HL-60 (cell line): ENCODE results near the gene PGD.

Experiments used
- DNase-seq, 2 experiments: peaks; one replicate each; pipeline ENCODE4 v3.0.0-alpha.2; 2010 to 2020; ENCODE audit warnings: low read depth in 1 of 2, low spot score in 1 of 2
- H3K27ac ChIP-seq: fragments of 250-450 bp; sonication (Bioruptor Pico); replicated peaks from 2 replicates; pipeline ENCODE4 v1.5.1; 2020; ENCODE audit warnings: mild to moderate bottlenecking, moderate library complexity
- H3K27me3 ChIP-seq: fragments of 250-450 bp; sonication (Bioruptor Pico); 2 replicates; pipeline ENCODE4 v1.5.1; 2021; ENCODE audit warnings: mild to moderate bottlenecking, moderate library complexity; ENCODE audit not compliant: insufficient read depth, poor library complexity, severe bottlenecking
- H3K4me3 ChIP-seq: replicated peaks from 2 replicates; pipeline ENCODE4 v1.5.1; 2011; ENCODE audit warnings: mild to moderate bottlenecking, control low read depth, low read length; ENCODE audit not compliant: insufficient read depth
- GABPA ChIP-seq: IDR thresholded peaks from 2 replicates; pipeline ENCODE4 v1.6.1; 2012; ENCODE audit warnings: low read depth
- POLR2AphosphoS5 ChIP-seq: IDR thresholded peaks from 2 replicates; pipeline ENCODE4 v1.6.1; 2012; ENCODE audit warnings: low read depth
- REST ChIP-seq: IDR thresholded peaks from 2 replicates; pipeline ENCODE4 v1.6.1; 2012; ENCODE audit warnings: low read depth; ENCODE audit not compliant: insufficient replicate concordance
- SPI1 ChIP-seq: IDR thresholded peaks from 2 replicates; pipeline ENCODE4 v1.6.1; 2012; ENCODE audit warnings: low read depth, mild to moderate bottlenecking, borderline replicate concordance
- TF ChIP-seq, protein P1 (sequence below): IDR thresholded peaks from one replicate; pipeline ENCODE4 v1.5.1; 2011; ENCODE audit warnings: low read length, control low read depth, inconsistent platforms; ENCODE audit not compliant: insufficient read depth

PGD gene

GRCh38 chr1:10432910-10433700, 34.2 kb downstream of the PGD start:
- Histone ChIP-seq H3K27me3 (no peaks in the 10 kb centered on the region), H3K27ac (no peak overlapping the region), H3K4me3 (no peak overlapping the region)
- DNase-seq, result no peak
- TF ChIP-seq POLR2AphosphoS5 (no peak), REST (no peak), SPI1 (no peak), GABPA (no peak)
- TF ChIP-seq, protein P1, sequence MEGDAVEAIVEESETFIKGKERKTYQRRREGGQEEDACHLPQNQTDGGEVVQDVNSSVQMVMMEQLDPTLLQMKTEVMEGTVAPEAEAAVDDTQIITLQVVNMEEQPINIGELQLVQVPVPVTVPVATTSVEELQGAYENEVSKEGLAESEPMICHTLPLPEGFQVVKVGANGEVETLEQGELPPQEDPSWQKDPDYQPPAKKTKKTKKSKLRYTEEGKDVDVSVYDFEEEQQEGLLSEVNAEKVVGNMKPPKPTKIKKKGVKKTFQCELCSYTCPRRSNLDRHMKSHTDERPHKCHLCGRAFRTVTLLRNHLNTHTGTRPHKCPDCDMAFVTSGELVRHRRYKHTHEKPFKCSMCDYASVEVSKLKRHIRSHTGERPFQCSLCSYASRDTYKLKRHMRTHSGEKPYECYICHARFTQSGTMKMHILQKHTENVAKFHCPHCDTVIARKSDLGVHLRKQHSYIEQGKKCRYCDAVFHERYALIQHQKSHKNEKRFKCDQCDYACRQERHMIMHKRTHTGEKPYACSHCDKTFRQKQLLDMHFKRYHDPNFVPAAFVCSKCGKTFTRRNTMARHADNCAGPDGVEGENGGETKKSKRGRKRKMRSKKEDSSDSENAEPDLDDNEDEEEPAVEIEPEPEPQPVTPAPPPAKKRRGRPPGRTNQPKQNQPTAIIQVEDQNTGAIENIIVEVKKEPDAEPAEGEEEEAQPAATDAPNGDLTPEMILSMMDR, result no peak

DNA sequence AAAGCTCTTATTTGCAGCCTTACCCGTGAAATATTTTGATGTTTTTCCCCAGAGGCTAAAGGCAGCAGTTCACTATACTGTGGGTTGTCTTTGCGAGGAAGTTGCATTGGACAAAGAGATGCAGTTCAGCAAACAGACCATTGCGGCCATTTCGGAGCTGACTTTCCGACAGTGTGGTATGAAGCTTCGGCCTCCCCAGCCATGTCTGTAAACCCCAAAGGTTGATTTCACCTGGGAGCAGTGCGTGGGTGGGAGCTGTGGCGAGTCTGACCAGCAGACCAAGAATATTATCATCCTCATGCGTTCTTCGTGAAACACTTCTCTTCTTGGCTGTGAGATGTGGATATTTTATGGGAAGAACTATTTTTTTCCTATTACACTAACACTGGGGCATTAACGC, 34.9 kb downstream of the PGD start:
- DNase-seq, result no peak
- Histone ChIP-seq H3K27me3 (no peaks in the 10 kb centered on the region), H3K4me3 (no peak overlapping the region), H3K27ac (no peak overlapping the region)
- TF ChIP-seq GABPA (no peak), SPI1 (no peak), REST (no peak), POLR2AphosphoS5 (no peak)
- TF ChIP-seq, protein P1, result no peak

GRCh38 chr1:10434590-10434989, 35.7 kb downstream of the PGD start:
- H3K27ac ChIP-seq, result no peak overlapping the region
- DNase-seq, result no peak
- no peak overlapping the region for H3K4me3 ChIP-seq
- H3K27me3 ChIP-seq, result no peaks in the 10 kb centered on the region
- no peak for TF ChIP-seq SPI1
- TF ChIP-seq GABPA, result no peak
- no peak for TF ChIP-seq POLR2AphosphoS5
- TF ChIP-seq, protein P1, result no peak
- TF ChIP-seq REST, result no peak
